Spleen (tissue), 11 donors: ENCODE measurements around the gene TOPAZ1. TPM values are rescaled to one million over a fixed set of nuclear protein-coding genes. Genes with fewer than 3 reads are reported as not detected.
A peak's percentile ranks its signal among the peaks of the same experiment; 100 is the strongest.

Experiments
- DNase-seq: peaks from one replicate; pipeline ENCODE4 v3.0.0-alpha.2; 2020
- H3K27ac ChIP-seq, 8 donors: fragments of 200-600 bp; sonication (generic) in 7 of 8; 1 replicate in 4 of 8; 2 replicates in 4 of 8; pipeline versions ENCODE4 v1.5.0 to v1.8.0; 2016 to 2021; ENCODE audit warnings: inconsistent platforms in 4 of 8, mild to moderate bottlenecking in 4 of 8, moderate library complexity in 1 of 8
- H3K27me3 ChIP-seq, 7 donors: fragments of 200-600 bp; sonication (generic) in 6 of 7; replicated peaks in 1 of 7; 1 replicate in 4 of 7; 2 replicates in 3 of 7; pipeline versions ENCODE4 v1.5.0 to v1.8.0; 2016 to 2021; ENCODE audit warnings: inconsistent platforms in 3 of 7, mild to moderate bottlenecking in 1 of 7
- H3K36me3 ChIP-seq, 6 donors: fragments of 200-600 bp; sonication (generic) in 5 of 6; 1 replicate in 4 of 6; 2 replicates in 2 of 6; pipeline versions ENCODE4 v1.5.0 to v1.8.0; 2016 to 2021; ENCODE audit warnings: inconsistent platforms in 2 of 6
- H3K4me1 ChIP-seq, 6 donors: fragments of 200-600 bp; sonication (generic) in 5 of 6; 1 replicate in 3 of 6; 2 replicates in 3 of 6; pipeline versions ENCODE4 v1.5.0 to v1.8.0; 2016 to 2021; ENCODE audit warnings: inconsistent platforms in 3 of 6
- H3K4me3 ChIP-seq, 8 donors: fragments of 200-600 bp; sonication (generic) in 7 of 8; 1 replicate in 4 of 8; 2 replicates in 4 of 8; pipeline versions ENCODE4 v1.5.0 to v1.8.0; 2016 to 2021; ENCODE audit warnings: inconsistent platforms in 4 of 8, mild to moderate bottlenecking in 4 of 8, moderate library complexity in 2 of 8
- H3K9me3 ChIP-seq, 8 donors: fragments of 200-600 bp; sonication (generic) in 7 of 8; 1 replicate in 4 of 8; 2 replicates in 4 of 8; pipeline versions ENCODE4 v1.5.0 to v1.8.0; 2016 to 2021; ENCODE audit warnings: inconsistent platforms in 4 of 8
- CTCF ChIP-seq, 11 experiments: fragments of 200-600 bp in 7 of 11; fragments of 450-650 bp in 4 of 11; sonication (generic) in 4 of 11; IDR thresholded peaks in 8 of 11; conservative IDR thresholded peaks in 3 of 11; 1 replicate in 7 of 11; 2 replicates in 4 of 11; pipeline versions ENCODE4 v1.4.0 to v1.8.0; 2016 to 2021; ENCODE audit warnings: antibody characterized with exemption in 11 of 11, inconsistent platforms in 4 of 11, mild to moderate bottlenecking in 1 of 11
- POLR2A ChIP-seq, 3 donors: fragments of 450-650 bp; IDR thresholded peaks; one replicate each; pipeline ENCODE4 v1.5.1; 2017; ENCODE audit warnings: antibody characterized with exemption in 3 of 3, mild to moderate bottlenecking in 1 of 3
- POLR2AphosphoS5 ChIP-seq, 3 donors: sonication (generic); formaldehyde crosslinking; IDR thresholded peaks; one replicate each; pipeline ENCODE4 v1.5.1; 2017; ENCODE audit warnings: antibody characterized with exemption in 3 of 3
- WGBS, 5 donors: extraction: QIAGEN DNeasy Blood & Tissue Kit in 3 of 5; methylation state at CpG; one replicate each; pipeline versions ENCODE4 v1.1.5 to v1.1.7; 2013 to 2018; 5-methylcytosine and 5-hydroxymethylcytosine counted together
- intact Hi-C: fragments of 100-400 bp; cut with DNase I; formaldehyde crosslinking; loops from one replicate; pipeline ENCODE4 v1.15.0; 2023; ENCODE audit warnings: low total_unique reads
- polyA plus RNA-seq, 3 donors: library from polyadenylated mRNA; stranded (reverse); fragments of 200-250 nt; gene quantifications; one replicate each; pipeline ENCODE4 v1.2.1, GENCODE V29; 2013
- total RNA-seq, 7 donors: library from RNA; depleted of rRNA in 3 of 7; stranded (reverse); fragments of >200 nt in 3 of 7; fragmentation: NEBNext Ultra II Directional in 4 of 7; extraction: Animal tissue kit (Norgen Biotek cat#: 25700) in 4 of 7; gene quantifications; one replicate each; pipeline versions ENCODE4 v1.1.0 to v1.2.1, GENCODE V29; 2016 to 2021
- donor health status: healthy with polysubstance abuse.
- donor health status: DM: no; HTN: no; CAD: no; lungs with moderate emphysema.
- donor health status: DM: no; HTN: no; CAD: no.
- donor health status: Bipolar disorder and iron deficiency.
- donor health status: healthy.
- donor health status: DM: no; HTN: no; CAD: no.
- donor health status: DM: yes; HTN: yes; CAD: no.

Gene TOPAZ1
- total and polyA plus RNA-seq, 10 donors = not detected

GRCh38 chr3:44318891-44319311, 77.2 kb downstream of the TOPAZ1 start:
- Histone ChIP-seq H3K4me1 (peaks cover 0 to 7% (median 0%) of the 10 kb centered on the region in 6 donors), H3K27me3 (peaks cover 0 to 17% (median 0%) of the 10 kb centered on the region in 7 donors), H3K36me3 (no peaks in the 10 kb centered on the region), H3K27ac (no peak overlapping the region), H3K4me3 (no peak overlapping the region), H3K9me3 (no peaks in the 10 kb centered on the region)
- TF ChIP-seq POLR2AphosphoS5 (IDR thresholded peaks at IDR 0.05) = no peak
- TF ChIP-seq CTCF (IDR thresholded peaks at IDR 0.05 in 8 of 11, conservative IDR thresholded peaks at IDR 0.05 in 3 of 11) = no peak
- TF ChIP-seq POLR2A (IDR thresholded peaks at IDR 0.05) = no peak
- intact Hi-C loops = no loop called here
- DNase-seq = no peak
- 13 to 27% (median 25%) methylated on average over 8 of the region's 8 CpGs for WGBS, 5 donors

GRCh38 chr3:44321335-44321734, 79.6 kb downstream of the TOPAZ1 start:
- H3K4me3 ChIP-seq = no peak overlapping the region
- intact Hi-C loops = loop anchor here (10.0 kb wide), 1 partner anchor 183 kb away; no protein-coding TSS in a partner anchor
- no peak overlapping the region for H3K27ac ChIP-seq
- H3K4me1 ChIP-seq = peaks cover 0 to 7% (median 0%) of the 10 kb centered on the region in 6 donors
- H3K9me3 ChIP-seq = no peaks in the 10 kb centered on the region
- H3K27me3 ChIP-seq = peaks cover 0 to 17% (median 0%) of the 10 kb centered on the region in 7 donors
- WGBS, 5 donors = 61 to 75% (median 67%) methylated on average over 3 of the region's 3 CpGs
- TF ChIP-seq POLR2A (IDR thresholded peaks at IDR 0.05) (no peak), POLR2AphosphoS5 (IDR thresholded peaks at IDR 0.05) (no peak), CTCF (IDR thresholded peaks at IDR 0.05 in 8 of 11, conservative IDR thresholded peaks at IDR 0.05 in 3 of 11) (no peak)
- DNase-seq = no peak
- no peaks in the 10 kb centered on the region for H3K36me3 ChIP-seq

- H3K4me1 ChIP-seq = peaks cover 0 to 7% (median 0%) of the 10 kb centered on the region in 6 donors
- H3K4me3 ChIP-seq = no peak overlapping the region
- WGBS, 5 donors = 8 to 11% (median 9%) methylated on average over 4 of the region's 4 CpGs
- H3K36me3 ChIP-seq = no peaks in the 10 kb centered on the region
- TF ChIP-seq CTCF (IDR thresholded peaks at IDR 0.05 in 8 of 11, conservative IDR thresholded peaks at IDR 0.05 in 3 of 11) = peak; percentile 25 to 78 (median 70)
- no peak for TF ChIP-seq POLR2AphosphoS5 (IDR thresholded peaks at IDR 0.05)
- intact Hi-C loops = loop anchor here (10.0 kb wide), 1 partner anchor 181 kb away; no protein-coding TSS in a partner anchor
- no peak overlapping the region for H3K27ac ChIP-seq
- H3K27me3 ChIP-seq = peaks cover 0 to 12% (median 0%) of the 10 kb centered on the region in 7 donors
- no peak for DNase-seq
- no peaks in the 10 kb centered on the region for H3K9me3 ChIP-seq
These were observed 81.8 kb downstream of the TOPAZ1 start for GRCh38 chr3:44323341-44323955.

- DNase-seq = no peak
- no peak overlapping the region for H3K4me3 ChIP-seq
- intact Hi-C loops = loop anchor here (10.0 kb wide), 1 partner anchor 180 kb away; no protein-coding TSS in a partner anchor
- peaks cover 0 to 7% (median 0%) of the 10 kb centered on the region in 6 donors for H3K4me1 ChIP-seq
- H3K36me3 ChIP-seq = no peaks in the 10 kb centered on the region
- no peaks in the 10 kb centered on the region for H3K9me3 ChIP-seq
- peaks cover 0 to 7% (median 0%) of the 10 kb centered on the region in 7 donors for H3K27me3 ChIP-seq
- TF ChIP-seq CTCF (IDR thresholded peaks at IDR 0.05 in 8 of 11, conservative IDR thresholded peaks at IDR 0.05 in 3 of 11) (no peak), POLR2A (IDR thresholded peaks at IDR 0.05) (no peak), POLR2AphosphoS5 (IDR thresholded peaks at IDR 0.05) (no peak)
- H3K27ac ChIP-seq = no peak overlapping the region
These were observed 82.9 kb downstream of the TOPAZ1 start for GRCh38 chr3:44324584-44324983.
